Activated B cell treated with CpG ODN at 0.5 μM for 24 hours (primary cell): ENCODE data around the gene CBARP. TPM values are rescaled to one million over a fixed set of nuclear protein-coding genes. Genes with fewer than 3 reads are reported as not detected.

Source experiments
- ATAC-seq: fragments of 200-7000 bp; cut with Tn5 transposase; one replicate; pipeline ENCODE4 v1.10.0; 2021; ENCODE audit warnings: low read depth, mild to moderate bottlenecking, moderate library complexity
- CTCF ChIA-PET: fragments of 350-600 bp; sonication (Branson Sonifier 250); formaldehyde crosslinking; loops from one replicate; lab custom pipeline; 2021; ENCODE audit warnings: antibody characterized with exemption; lab: Charles Lee
- POLR2A ChIA-PET: fragments of 350-600 bp; sonication (Branson Sonifier 250); formaldehyde crosslinking; loops from one replicate; lab custom pipeline; 2021; ENCODE audit warnings: antibody characterized with exemption; lab: Charles Lee
- DNase-seq: peaks from one replicate; pipeline ENCODE4 v3.0.0; 2022
- H3K27ac Mint-ChIP-seq: one replicate; pipeline ENCODE4 v1.8.0; 2020; ENCODE audit warnings: mixed read lengths
- H3K27me3 Mint-ChIP-seq: one replicate; pipeline ENCODE4 v1.8.0; 2021; ENCODE audit warnings: mixed read lengths
- H3K36me3 Mint-ChIP-seq: one replicate; pipeline ENCODE4 v1.8.0; 2021; ENCODE audit warnings: low read depth, mixed read lengths
- H3K4me1 Mint-ChIP-seq: one replicate; pipeline ENCODE4 v1.8.0; 2021; ENCODE audit warnings: mixed read lengths
- H3K4me3 Mint-ChIP-seq: one replicate; pipeline ENCODE4 v1.8.0; 2020; ENCODE audit warnings: mild to moderate bottlenecking, mixed read lengths
- H3K9me3 Mint-ChIP-seq: one replicate; pipeline ENCODE4 v1.8.0; 2020; ENCODE audit warnings: mixed read lengths
- CTCF ChIP-seq: fragments of 200-600 bp; IDR thresholded peaks from one replicate; pipeline ENCODE4 v1.8.0; 2022; ENCODE audit warnings: antibody characterized with exemption, mild to moderate bottlenecking
- intact Hi-C: fragments of 100-400 bp; cut with micrococcal nuclease; formaldehyde crosslinking; loops from one replicate; pipeline ENCODE4 v1.15.1; 2024
- total RNA-seq: library from RNA; stranded (reverse); gene quantifications from 2 replicates; pipeline ENCODE4 v1.2.3, GENCODE V29; 2022

CBARP gene
- total RNA-seq, 1 donor from 2014 or later = 0.64 TPM

DNA sequence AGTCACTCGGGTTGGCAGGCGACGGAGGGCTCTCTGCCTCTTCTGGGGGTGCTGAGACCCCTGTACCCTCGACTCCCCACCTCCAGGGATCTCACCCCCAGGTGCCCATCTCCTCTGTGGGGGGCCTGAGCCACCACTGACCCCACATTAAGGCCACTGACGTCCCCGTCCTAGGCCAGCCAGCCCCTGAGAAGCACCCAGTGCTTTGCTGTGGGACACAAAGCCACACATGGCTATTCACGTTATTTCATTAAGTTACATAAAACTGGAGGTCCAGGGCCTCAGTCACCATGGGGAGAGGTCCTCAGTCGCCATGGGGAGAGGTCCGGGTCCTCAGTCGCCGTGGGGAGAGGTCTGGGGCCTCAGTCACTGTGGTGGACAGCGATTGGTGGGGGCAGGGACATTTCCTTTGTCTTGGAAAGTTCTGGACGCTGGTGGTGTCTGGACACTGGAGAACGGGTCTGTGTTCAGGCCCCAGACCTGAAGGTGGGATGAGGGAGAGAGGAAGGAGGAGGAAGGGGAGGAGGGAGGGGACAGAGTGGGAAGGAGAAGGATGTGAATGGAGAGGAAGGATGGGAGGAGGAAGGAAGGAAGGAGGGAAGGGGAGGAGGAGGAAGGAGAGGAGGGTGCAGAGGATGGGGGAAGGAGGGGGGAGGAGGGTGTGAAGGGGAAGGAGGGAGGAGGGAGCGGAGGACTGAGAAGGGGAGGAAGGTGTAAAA, 43.9 kb upstream of the CBARP start:
- ChIA-PET CTCF (no interaction called here), POLR2A (no interaction called here)
- ATAC-seq (no peak), DNase-seq (no peak)
- H3K9me3 Mint-ChIP-seq = no peaks in the 10 kb centered on the region
- intact Hi-C loops = no loop called here
- H3K4me3 Mint-ChIP-seq = no peak overlapping the region
- H3K4me1 Mint-ChIP-seq = peaks cover 21% of the 10 kb centered on the region
- no peak for TF ChIP-seq CTCF
- H3K27me3 Mint-ChIP-seq = peaks cover 22% of the 10 kb centered on the region
- H3K27ac Mint-ChIP-seq = no peak overlapping the region
- H3K36me3 Mint-ChIP-seq = peaks cover 24% of the 10 kb centered on the region

- intact Hi-C loops = no loop called here
- TF ChIP-seq CTCF = no peak
- ChIA-PET CTCF (interaction anchor here (1.4 to 1.9 kb wide), 2 partner anchors 37 to 163 kb away, joined by 4 to 19 read pairs; no protein-coding TSS in a partner anchor), POLR2A (interaction anchor here (0.6 to 3.0 kb wide), 2 partner anchors 12 to 213 kb away, joined by 3 to 23 read pairs; partner anchors contain the start of gene CIRBP)
- peaks cover 19% of the 10 kb centered on the region for H3K27me3 Mint-ChIP-seq
- no peak for DNase-seq
- H3K9me3 Mint-ChIP-seq = no peaks in the 10 kb centered on the region
- H3K36me3 Mint-ChIP-seq = peaks cover 25% of the 10 kb centered on the region
- peaks cover 20% of the 10 kb centered on the region for H3K4me1 Mint-ChIP-seq
- ATAC-seq = no peak
- H3K4me3 Mint-ChIP-seq = no peak overlapping the region
- H3K27ac Mint-ChIP-seq = no peak overlapping the region
Measured at GRCh38 chr19:1280636-1281568, 43.1 kb upstream of the CBARP start.

- H3K27ac Mint-ChIP-seq = no peak overlapping the region
Measured at GRCh38 chr19:1279782-1280341, 42.1 kb upstream of the CBARP start.

More at GRCh38 chr19:1279782-1280341, 42.1 kb upstream of the CBARP start:
- DNase-seq (peak; percentile 77), ATAC-seq (peak; percentile 14)
- TF ChIP-seq CTCF = peak; percentile 40
- H3K9me3 Mint-ChIP-seq = no peaks in the 10 kb centered on the region
- peaks cover 18% of the 10 kb centered on the region for H3K4me1 Mint-ChIP-seq
- peaks cover 27% of the 10 kb centered on the region for H3K36me3 Mint-ChIP-seq
- CTCF ChIA-PET = interaction anchor here (0.6 to 3.5 kb wide), 7 partner anchors 36 to 165 kb away, joined by 3 to 27 read pairs (median 4); no protein-coding TSS in a partner anchor
- peaks cover 16% of the 10 kb centered on the region for H3K27me3 Mint-ChIP-seq
- intact Hi-C loops = loop anchor here (1.0 to 5.0 kb wide), 4 partner anchors 77 to 532 kb away; partner anchors contain the start of genes ATP8B3 and DAZAP1
- POLR2A ChIA-PET = interaction anchor here (0.6 to 3.0 kb wide), 9 partner anchors 11 to 1737 kb away, joined by 3 to 23 read pairs (median 5); partner anchors contain the start of gene CIRBP
- H3K4me3 Mint-ChIP-seq = peak overlapping the region; percentile 38
